SKM-1 treated with dmso at 0.1 percent for 144 hours (cell line): ENCODE results near the gene LCNL1.
A peak's percentile ranks its signal among the peaks of the same experiment; 100 is the strongest.

Experiments used
- DNase-seq: peaks from one replicate; lab custom pipeline; 2025; ENCODE audit not compliant: unreplicated experiment; lab: John Stamatoyannopoulos, UW

The LCNL1 gene

DNA sequence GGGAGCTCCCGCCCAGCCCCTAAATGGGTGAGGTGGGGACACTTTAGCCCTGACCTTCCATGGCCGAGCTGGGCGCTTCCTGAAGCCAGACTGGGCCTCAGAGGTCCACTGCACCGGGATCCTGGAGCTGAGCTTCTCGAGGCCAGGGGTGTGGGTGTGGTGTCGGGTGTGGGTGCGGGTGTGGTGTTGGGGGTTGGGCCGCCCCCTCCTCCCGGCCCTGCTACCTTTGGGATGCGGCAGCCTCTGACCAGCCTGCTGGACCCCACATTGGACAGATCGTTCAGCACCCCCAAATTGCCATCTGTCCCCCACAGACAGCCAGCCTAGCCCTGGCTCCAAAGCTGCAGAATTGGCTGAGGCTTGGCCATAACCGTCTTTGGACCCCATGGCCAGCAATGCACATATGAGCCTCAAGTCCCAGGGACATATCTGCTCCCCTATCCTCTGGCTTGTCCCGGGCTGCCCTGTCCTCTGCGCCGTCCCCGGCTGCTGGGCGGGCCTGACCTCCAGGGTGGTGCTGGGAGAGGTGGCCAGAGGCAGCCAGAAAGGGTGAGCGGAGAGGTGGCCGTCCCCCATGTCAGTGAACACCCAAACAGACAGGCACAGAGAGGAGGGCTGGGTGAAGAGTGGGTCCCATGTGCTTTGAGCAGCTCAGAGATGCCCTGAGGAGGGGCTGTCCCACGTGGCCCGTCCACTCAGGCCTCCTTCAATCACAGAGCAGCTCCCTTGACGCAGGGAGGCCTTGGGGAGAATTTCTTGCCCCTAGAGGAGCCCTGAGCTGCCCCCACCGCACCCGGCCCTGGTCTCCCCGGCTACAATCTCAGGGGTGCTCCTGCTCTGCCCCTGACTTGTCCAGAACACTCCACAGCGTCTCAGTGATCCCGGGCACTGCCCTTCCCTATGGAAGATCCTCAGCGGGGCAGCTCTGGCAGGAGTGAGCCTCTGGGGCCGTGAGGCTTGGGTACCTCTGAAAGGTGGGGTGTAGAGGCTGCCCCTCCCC lies 8.9 kb upstream of the LCNL1 start:
- DNase-seq: no peak

DNA sequence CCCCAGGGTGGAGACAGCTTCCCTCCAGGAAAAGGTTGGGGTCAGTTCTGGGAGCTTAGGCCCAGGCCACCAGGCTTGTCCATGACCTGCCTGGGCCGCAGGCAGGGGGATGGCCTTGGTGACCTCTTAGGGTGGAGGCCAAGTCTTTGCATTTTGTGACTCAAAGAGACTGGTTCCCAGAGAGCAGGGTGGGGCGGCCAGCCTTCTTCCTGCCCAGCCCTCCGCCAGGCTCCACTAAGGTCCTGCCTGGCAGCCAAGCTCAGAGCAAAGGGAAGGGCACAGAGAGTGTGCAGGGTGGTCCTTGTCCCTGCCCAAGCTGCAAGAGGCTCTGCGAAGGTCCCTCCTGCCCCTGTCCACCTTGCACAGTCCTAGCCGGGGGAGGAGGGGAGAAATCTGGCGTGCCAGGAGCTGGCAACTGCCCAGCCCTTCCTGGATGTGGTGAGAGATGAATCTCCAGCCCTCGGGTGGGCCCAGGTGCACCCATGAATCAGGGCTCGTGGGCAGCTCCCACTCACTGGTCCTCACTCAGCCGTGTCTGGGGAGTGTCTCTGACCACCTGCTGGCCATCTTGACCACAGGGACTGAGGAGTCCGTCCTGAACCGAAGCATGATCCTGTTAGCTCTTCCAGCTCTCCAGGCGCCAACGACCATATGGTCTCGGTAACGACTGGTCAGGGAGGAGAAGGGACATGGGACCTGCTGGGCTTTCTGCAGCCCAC lies 7.8 kb upstream of the LCNL1 start:
- DNase-seq: no peak

DNA sequence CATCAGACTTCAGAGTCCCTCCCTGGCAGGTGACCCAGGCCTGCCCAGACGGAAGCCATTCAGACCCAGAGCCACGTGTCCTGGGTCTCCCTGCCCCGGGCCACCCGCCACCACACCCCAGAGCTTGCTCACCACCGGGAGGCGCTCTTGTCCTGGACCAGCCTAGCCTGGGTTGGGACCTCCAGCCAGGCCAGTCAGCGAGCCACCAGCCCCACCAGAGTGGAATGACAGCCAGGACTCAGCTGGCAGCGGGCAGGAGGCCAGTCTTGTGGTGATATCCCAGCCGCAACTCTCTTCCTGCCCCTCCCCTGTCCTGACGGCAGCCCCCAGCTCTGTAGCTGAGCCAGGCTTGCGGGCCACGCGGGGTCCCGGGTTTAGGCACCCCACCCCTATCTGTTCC lies 7.1 kb upstream of the LCNL1 start:
- DNase-seq: no peak

DNA sequence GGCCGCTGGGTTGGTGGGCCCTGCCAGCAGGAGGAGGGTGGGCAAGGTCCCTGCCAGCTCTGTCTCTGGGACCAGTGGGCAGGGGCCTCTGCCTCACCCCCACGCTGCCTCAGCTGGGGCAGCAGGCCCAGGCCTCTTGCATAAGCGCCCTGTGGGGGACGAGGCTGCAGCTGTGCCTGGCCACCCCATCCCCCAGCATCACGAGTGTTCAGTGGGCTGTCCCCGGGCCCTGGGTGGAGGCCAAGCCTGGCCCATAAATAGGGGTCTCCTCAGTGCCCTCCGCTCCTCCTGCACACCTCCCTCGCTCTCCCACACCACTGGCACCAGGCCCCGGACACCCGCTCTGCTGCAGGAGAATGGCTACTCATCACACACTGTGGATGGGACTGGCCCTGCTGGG lies 5.6 kb upstream of the LCNL1 start, which contains the start of gene PTGDS:
TSS of gene PTGDS (plus strand) at position 282 of the 400 bp plus-strand sequence. CDS start at position 357, 75 bp downstream.
- DNase-seq: no peak

DNA sequence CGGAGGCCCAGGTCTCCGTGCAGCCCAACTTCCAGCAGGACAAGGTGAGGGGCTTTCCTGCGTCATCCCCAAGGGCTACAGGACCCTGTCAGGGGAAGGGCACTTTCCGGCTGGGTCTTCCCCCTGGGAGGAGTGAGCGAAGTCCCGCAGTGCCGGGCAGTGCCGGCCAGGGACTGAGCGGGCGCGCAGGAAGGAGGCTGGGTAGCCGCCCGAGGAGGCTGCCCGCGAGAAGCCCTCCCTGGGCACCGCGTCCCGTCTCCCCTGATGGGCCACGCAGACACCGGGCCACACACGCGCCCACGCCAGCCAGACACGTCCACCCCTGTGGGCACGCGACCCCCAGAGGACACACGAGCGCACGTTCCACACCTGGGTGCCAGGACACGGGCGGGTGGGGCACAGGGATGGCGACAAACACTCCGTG lies 5.1 kb upstream of the LCNL1 start:
- no peak for DNase-seq

DNA sequence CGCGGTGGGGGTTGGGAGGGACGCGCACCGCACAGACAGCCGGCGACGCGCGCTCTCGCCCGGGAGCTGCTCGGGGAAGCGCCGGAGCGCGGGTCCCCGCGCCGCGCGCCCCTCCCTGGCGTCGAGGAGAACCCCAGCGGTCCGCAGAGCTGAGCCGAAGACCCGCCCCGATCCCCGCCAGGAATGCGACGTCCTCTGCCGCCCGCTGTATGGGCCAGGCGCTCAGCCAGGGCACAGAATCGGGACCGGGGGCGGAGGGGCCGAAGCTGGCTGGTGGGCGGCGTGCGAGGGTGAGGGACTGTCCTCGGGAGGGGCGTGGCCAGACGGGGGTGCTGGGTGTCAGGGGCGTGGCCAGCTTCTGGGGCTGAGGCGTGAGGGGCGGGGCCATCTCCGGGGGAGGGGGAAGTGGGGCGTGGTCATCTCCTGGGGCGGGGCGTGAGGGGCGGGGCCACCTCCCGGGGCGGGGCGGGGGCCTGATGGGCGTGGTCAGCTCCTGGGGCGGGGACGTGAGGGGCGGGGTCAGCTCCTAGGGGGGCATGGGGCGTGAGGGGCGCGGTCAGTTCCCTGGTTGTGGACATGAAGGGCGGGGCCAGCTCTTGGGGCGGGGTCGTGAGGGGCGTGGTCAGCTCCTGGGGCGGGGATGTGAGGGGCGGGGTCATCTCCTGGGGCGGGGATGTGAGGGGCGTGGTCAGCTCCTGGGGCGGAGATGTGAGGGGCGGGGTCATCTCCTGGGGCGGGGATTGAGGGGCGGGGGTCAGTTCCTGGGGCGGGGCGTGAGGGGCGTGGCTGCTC lies 4.5 kb upstream of the LCNL1 start:
- peak; percentile 27 for DNase-seq

DNA sequence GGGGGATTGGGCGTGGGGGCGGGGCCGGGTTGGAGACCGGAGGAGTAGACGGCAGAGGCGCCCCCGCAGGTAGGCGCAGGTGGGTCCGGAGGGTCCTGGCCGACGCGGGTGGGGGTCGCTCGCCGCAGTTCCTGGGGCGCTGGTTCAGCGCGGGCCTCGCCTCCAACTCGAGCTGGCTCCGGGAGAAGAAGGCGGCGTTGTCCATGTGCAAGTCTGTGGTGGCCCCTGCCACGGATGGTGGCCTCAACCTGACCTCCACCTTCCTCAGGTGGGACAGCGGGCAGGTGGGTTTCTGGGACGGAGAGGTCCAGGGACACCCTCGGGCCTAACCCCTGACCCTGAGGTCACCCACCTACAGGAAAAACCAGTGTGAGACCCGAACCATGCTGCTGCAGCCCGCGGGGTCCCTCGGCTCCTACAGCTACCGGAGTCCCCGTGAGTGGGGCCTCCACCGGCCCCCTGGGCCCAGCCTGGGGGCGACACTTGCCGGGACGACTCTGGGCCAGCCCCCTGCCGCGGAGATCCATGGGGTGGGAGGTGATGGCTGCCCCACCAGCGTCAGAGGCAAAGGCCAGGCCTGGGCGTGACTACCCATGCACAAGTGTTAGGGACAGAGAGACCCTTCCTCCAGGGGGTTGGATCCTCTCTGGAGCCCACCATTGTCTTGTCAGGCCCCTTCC lies 3.8 kb upstream of the LCNL1 start:
- DNase-seq: no peak

DNA sequence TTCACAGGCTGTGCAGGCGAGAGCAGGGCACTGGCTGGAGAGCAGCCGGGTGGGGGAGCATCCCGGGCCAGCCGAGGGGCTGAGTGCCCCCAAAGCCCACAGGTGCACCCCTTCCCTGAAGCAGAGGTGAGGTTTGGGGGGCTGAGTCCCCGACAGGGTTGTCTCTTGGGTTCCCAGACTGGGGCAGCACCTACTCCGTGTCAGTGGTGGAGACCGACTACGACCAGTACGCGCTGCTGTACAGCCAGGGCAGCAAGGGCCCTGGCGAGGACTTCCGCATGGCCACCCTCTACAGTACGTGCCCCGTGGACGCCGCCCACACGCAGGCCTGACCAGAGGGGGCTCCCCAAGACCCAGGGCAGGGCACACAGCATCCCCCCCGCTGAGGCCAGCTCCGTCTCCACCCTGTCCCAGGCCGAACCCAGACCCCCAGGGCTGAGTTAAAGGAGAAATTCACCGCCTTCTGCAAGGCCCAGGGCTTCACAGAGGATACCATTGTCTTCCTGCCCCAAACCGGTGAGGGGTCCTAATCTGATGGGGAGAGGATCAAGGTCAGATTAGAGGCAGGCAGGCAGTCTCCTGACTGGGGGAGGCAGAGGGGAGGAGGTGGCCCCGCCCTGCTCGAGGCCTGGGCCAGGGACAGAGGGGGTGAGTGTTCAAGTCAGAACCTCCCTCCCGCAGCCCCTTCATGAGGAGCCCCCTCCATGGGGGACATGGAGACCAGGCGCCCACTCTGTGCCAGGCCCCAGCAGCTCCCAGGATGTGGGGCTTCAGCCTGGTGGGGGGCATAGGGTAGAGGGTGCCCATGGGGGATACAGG lies 2.8 kb upstream of the LCNL1 start:
- DNase-seq: no peak

DNA sequence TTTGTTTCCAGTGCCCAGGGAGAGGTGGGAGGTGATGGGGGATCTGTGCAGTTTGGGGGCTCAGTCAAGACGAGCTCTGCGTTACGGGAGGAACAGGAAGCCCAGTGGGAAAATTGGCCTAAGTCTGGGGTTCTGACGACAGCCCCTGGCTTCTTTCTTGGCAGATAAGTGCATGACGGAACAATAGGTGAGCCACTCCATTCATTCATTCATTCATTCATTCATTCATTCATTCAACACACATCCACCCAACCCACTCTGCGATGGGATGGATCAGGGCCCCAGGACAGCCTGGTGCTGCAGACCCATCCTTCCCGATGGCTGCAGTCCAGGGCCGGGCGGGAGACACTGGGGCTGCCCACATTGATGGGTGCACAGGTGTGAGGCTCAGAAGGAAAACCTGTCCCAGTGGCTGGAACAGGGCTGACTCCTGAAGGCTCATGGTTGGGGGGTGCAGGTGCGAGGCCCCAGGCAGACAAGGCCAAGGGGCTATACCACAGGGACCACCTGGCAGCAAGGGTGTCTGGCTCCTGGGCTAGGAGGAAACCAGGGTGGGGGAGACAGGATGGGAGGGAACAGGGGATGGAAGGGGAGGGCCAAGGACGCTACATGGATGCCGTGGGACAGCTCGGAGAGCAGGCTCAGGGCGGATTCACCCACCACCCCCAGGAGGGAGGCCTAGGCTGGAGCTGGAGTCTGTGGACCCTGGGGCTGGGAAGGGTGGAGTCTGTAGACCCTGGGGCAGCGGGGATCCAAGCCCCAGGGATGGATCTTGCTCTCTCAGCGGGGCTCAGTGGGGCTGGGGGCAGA lies 1.9 kb upstream of the LCNL1 start:
- no peak for DNase-seq

DNA sequence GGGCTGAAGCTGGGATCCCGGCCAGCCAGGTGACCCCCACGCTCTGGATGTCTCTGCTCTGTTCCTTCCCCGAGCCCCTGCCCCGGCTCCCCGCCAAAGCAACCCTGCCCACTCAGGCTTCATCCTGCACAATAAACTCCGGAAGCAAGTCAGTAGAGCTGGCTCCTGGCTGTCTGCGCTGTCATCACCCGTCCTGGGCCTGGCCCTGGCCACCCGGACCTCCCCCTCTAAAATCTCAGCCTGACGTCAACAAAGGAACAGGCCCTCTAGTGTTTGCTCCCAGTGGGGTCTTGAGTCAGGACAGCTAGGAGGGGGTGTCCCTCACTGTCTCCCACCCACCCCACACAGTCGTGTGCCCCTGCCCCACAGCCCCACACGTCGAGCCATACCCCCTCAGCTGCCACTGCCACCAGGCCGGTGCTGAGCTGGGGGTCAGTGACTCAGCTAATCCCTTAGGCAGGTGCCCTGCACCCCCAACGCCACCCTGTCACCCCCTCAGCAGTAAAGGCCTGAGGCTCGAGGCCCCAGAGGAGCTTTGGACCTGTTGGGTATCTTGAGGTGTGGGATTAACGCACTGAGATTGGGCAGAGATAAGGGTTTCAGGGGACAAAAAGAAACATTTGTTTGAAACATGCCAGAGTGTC lies 1.1 kb upstream of the LCNL1 start:
- DNase-seq: no peak

DNA sequence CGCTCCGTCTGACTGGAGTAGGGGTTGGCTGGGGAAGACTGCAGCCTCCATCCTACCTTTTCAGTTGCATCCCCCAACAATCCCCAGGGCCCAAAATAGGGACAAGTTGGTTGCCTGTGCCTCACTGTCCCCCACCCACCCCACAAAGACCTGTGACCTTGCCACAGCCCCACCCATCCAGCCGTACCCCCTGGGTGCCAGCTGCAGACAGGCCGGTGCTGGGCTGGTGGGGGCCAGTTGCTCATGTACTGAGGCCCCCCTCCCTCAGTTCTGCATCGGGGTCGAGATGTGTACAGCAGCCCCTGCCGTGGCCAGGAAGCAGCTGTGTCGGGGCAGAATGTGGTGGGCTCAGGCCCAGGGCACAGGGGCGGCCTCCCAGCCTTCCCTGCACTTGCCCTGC lies 374 bp downstream of the LCNL1 start:
- no peak for DNase-seq

DNA sequence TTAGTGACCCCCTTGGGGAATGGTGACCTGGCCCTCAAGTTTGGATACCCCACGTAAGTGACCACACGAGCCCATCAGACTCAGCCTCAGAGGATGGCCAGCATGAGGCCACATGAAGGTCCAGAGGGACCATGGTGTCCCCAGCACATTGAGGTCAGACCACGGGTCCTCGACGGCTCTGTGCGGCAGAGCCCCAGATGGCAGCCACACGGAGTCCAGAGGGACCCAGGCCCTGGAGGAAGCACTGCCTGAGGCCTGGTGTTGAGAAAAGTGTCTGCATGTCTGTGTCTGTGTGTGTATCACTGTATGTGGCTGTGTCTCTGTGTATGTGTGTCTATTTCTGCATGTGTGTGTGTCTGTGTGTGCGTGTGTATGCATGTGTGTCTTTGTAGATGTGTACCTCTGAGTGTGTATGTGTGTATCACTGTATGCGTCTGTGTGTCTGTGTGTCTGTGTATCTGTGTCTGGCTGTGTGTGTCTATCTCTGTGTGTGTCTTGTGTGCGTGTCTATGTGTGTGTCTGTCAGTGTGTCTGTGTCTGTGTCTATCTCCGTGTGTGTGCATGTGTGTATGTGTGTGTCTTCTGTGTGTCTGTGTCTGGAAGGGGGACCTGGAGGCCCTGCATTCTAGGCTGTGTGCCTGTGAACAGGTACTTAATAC lies 992 bp downstream of the LCNL1 start:
- no peak for DNase-seq

DNA sequence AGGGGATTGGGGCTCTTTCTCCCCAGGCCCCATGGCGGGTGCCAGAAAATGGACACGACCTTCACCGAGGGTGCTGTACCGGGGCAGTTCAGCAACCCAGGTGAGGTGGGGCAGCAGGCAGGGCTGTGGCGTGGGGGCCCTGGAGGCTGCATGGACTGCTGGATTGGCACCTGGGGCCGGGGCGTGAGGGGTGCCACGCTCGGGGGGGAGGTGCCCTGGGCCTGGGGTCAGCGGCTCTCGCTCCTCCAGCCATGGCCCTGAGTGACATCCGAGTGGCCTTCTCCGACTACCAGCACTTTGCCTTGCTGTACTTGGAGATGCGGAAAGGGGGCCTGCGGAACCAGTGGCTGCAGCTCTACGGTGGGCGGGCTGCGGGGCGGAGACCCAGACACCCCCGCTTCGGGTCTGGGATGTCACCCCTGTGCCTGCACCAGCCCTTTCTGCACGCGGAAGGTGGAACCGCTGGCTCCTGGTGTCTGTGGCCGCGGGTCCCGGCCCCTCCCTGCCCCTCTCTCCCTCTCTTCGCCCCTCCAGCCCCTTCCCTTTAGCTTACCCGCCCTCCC lies 1.8 kb downstream of the LCNL1 start:
- DNase-seq: no peak

DNA sequence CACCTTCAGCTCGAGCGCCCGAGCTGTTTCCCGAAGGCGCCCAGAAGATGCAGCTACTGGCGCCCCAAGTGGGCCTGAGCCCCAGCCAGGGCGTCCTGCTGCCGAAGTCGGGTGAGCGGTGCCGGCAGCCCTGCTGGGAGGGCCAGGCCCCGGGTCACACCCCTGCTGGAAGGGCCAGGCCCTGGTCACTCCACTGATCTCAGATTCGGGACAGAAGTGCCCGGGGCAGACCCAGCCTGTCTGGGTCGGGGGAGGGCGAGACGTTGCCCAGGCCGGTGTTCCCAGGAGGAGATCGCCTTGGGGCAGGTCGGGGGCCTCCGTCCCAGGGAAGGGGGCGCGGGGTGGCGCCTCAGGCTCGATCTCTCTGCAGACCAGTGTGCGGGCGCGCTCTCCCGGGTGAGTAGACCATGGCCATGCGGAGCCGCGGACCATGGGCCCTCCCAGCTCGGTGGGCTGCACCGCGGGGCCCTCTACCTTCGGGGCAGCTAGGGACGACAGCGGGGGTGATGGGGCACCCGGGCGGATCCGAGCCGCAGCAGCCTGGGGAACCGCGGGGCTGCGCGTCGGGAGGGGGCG lies 2.3 kb downstream of the LCNL1 start:
- no peak for DNase-seq

DNA sequence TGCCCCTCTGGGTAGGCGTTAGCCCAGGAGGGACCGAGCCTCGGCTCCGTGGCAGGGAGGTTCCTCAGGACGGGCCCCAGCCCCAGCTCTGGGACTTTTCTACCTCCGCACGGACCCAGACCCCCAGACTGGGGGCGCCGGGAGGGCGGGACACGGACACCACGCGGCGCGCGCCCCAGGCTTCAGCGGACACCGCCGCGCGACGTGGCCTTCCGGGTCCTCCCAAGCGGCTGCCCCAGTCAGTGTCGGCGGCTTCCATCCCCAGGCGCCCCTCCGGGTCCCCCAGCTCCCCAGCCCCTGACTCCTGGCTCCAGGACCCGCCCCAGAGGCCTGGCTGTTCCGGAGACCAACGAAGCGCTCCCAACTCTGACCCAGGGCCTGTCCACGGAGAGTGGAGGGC lies 3.1 kb downstream of the LCNL1 start:
- no peak for DNase-seq

DNA sequence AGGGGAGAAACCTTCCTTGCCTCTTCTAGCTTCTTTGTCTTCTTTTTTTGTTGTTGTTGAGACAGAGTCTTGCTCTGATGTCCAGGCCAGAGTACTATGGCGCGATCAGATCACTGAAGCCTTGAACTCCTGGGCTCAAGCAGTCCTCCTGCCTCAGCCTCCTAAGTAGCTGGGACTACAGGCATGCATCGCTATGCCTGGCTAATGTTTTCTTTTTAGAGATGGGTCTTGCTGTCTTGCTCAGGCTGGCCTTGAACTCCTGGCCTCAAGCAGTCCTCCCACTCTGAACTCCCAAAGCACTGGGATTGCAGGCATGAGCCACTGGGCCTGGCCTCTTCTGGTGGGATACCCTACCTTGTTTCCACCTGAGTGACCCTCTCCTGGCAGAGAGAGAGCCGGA lies 6.1 kb downstream of the LCNL1 start:
- no peak for DNase-seq

DNA sequence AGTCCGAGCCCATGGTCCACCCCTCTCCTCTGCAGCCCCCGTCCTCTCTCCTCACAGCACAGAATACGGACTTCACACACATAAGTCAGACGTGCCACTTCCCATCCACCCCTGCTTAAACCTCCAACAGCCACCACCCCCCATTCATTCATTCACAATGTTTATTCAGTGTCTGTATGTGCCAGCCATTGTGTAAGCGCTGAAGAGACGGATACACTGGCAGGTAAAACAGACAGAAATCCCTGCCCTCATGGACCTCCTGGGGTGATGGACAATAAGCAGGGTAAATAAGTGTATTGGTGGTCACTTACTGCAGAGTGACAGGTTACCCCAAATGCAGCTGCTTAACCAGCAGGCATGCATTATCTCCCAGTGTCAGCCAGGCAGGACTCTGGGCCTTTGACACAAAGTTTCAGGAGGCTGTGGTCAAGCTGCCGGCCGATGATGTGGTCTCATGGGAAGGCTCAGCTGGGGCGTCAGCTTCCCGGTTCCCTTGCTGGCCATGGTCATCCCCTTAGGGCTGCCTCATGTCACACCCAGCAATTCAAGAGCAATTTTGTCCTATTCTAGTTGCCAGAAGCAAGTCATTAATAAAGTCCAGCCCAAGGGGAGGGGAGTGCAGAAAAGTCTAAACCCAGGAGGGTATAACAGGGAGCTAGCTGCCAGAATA lies 7.6 kb downstream of the LCNL1 start:
- no peak for DNase-seq
